GM12874 (cell line): ENCODE measurements around the gene TMEM79.

Experiments
- CTCF ChIP-seq: IDR thresholded peaks from 2 replicates; pipeline ENCODE4 v1.5.1; 2011; ENCODE audit warnings: low read depth, mild to moderate bottlenecking, control low read depth, low read length, moderate library complexity; ENCODE audit not compliant: insufficient read depth

Gene TMEM79

DNA sequence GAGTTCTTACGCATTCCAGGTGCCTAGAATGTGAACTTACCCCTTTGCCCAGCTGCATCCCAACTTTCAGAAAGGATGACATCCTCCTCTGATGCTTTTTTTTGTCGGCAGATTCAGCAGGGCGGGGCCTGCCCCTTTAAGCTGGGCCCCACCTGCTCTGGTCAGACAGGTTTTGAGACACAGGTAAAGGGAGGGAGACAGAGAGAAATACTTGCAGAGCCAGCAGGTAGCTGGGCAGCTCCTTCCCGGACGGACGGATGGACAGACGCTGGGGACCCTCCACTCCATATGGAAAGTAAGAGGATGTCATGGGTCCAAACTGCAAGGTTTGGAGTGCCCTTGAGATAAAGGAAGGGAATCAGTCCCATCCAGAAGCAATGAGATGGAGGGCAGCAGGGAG, at the start of gene TMEM79:
Gene TMEM79 (plus strand): TSS at position 214 of the 400 bp plus-strand sequence. CDS start 902 bp downstream, outside the sequence.
- TF ChIP-seq CTCF = no peak

DNA sequence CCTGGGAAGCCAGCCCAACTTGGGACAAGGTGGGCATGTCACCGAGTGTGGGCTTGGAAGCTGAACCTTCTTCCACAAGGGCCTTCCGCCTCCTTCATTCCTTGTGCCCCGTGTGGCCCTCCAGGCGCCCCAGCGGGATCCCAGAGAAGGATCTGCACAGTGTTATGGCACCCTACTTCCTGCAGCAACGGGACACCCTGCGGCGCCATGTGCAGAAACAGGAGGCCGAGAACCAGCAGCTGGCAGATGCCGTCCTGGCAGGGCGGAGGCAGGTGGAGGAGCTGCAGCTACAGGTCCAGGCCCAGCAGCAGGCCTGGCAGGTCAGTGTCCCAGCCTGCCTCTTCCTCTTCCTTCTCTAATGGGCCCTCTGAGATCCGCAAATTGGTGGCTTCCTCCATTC, 48.0 kb upstream of the TMEM79 start:
- TF ChIP-seq CTCF = no peak

GRCh38 chr1:156238248-156238647, 45.9 kb upstream of the TMEM79 start:
- TF ChIP-seq CTCF = no peak

DNA sequence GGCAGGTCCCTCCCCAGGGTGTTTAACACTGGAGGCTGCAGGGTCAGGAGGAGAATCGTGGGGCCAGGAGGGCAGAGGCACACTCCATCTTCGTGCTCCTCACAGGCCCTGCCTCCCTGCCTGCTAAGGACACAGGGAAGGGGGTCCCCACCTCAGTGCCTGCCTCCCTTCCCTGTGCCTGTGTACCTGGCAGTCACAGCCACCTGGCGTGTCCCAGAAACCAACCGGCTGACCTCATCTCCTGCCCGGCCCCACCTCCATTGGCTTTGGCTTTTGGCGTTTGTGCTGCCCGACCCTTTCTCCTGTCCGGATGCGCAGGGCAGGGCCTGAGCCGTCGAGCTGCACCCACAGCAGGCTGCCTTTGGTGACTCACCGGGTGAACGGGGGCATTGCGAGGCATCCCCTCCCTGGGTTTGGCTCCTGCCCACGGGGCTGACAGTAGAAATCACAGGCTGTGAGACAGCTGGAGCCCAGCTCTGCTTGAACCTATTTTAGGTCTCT, 42.8 kb upstream of the TMEM79 start:
- no peak for TF ChIP-seq CTCF

GRCh38 chr1:156241926-156242325, 42.2 kb upstream of the TMEM79 start, which contains the start of gene BGLAP:
TSS of gene BGLAP (plus strand) at chr1:156242184. CDS start at chr1:156242232, 48 bp downstream.
- TF ChIP-seq CTCF = no peak

GRCh38 chr1:156242738-156243137, 41.4 kb upstream of the TMEM79 start:
- TF ChIP-seq CTCF = no peak

DNA sequence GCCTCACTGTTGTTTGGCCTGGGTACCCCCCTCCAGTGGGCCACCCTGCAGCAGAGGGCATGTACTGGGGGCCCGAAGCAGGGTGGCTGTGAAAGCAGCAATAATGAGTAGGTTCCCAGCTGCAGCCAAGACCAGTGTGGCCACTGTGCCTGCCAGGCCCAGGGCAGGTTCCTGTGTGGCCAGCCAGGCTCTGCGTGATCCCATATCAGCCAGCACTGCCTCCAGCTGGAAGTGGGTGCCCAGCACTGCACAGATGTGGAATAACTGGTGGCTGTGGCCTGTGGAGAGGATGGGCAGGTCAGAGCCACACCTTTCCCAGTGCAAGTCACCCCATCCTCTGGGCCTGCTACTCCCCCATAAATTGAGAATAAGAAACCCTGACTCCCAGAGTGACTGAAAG, 40.0 kb upstream of the TMEM79 start:
- no peak for TF ChIP-seq CTCF
